ENCODE data around the gene HBQ1.
A peak's percentile ranks its signal among the peaks of the same experiment; 100 is the strongest.
"Not testable (repeated sequence)": the region's sequence is repeated elsewhere in the genome, so short reads cannot be mapped to it uniquely, and the experiment has no call there.

HBQ1 gene

GRCh38 chr16:211631-212180 lies 31.4 kb downstream of the HBQ1 start:
- DNase-seq: not testable (repeated sequence)

- no peak for DNase-seq
Observed at GRCh38 chr16:212999-213398, 32.7 kb downstream of the HBQ1 start.

- no peak for DNase-seq
Observed at GRCh38 chr16:220021-220420, 39.8 kb downstream of the HBQ1 start.

GRCh38 chr16:228151-228851 lies 48.0 kb downstream of the HBQ1 start:
- no peak for DNase-seq

GRCh38 chr16:228852-229730 lies 48.8 kb downstream of the HBQ1 start, which contains the start of gene LUC7L:
Gene LUC7L, minus strand, starts transcription at chr16:229449. Its CDS starts 110 bp downstream, at chr16:229339.
- DNase-seq: peak; percentile 90

GRCh38 chr16:229731-230281 lies 49.5 kb downstream of the HBQ1 start:
- DNase-seq: no peak

- not testable (repeated sequence) for DNase-seq
Observed at GRCh38 chr16:230351-230750, 50.1 kb downstream of the HBQ1 start.
